OCI-LY3 (cell line): Measurements from ENCODE around the gene VPS35L.

Source experiments
- H2AFZ ChIP-seq: fragments of 200-600, 300-600 bp; shearing (Covaris generic); 2 replicates; pipeline ENCODE4 v1.6.0; 2014; ENCODE audit warnings: antibody characterized with exemption, low read depth, low read length
- H3K27ac ChIP-seq: fragments of 200-600, 300-600 bp; sonication (generic); 2 replicates; pipeline ENCODE4 v1.5.1; 2014; ENCODE audit warnings: mild to moderate bottlenecking, low read length, moderate library complexity, mixed read lengths
- H3K27me3 ChIP-seq: fragments of 200-600, 300-600 bp; sonication (generic); 2 replicates; pipeline ENCODE4 v1.6.1; 2014; ENCODE audit warnings: low read depth, low read length, mixed read lengths
- H3K36me3 ChIP-seq: fragments of 200-600, 300-600 bp; sonication (generic); replicated peaks from 2 replicates; pipeline ENCODE3; 2014; ENCODE audit warnings: low read depth, low read length, mixed read lengths
- H3K4me1 ChIP-seq: fragments of 300-600, 200-600 bp; sonication (generic); 2 replicates; pipeline ENCODE4 v1.6.1; 2014; ENCODE audit warnings: low read length, mixed read lengths
- H3K4me2 ChIP-seq: fragments of 200-600, 300-600 bp; sonication (generic); 2 replicates; pipeline ENCODE4 v1.6.1; 2014; ENCODE audit warnings: low read length, mixed read lengths
- H3K4me3 ChIP-seq: fragments of 300-600, 200-600 bp; sonication (generic); 2 replicates; pipeline ENCODE4 v1.5.1; 2014; ENCODE audit warnings: antibody characterized with exemption, mild to moderate bottlenecking, low read length, moderate library complexity
- H3K79me2 ChIP-seq: fragments of 300-600, 200-600 bp; shearing (Covaris generic); 2 replicates; pipeline ENCODE4 v1.6.1; 2014; ENCODE audit warnings: mild to moderate bottlenecking, low read length, mixed read lengths
- H3K9ac ChIP-seq: fragments of 300-600, 200-600 bp; shearing (Covaris generic); 2 replicates; pipeline ENCODE4 v1.6.0; 2014; ENCODE audit warnings: mild to moderate bottlenecking, low read length, moderate library complexity
- H3K9me3 ChIP-seq: fragments of 200-600, 300-600 bp; shearing (Covaris generic); 2 replicates; pipeline ENCODE4 v1.6.1; 2014; ENCODE audit warnings: low read length, mixed read lengths; ENCODE audit not compliant: insufficient read depth
- H4K20me1 ChIP-seq: fragments of 200-600, 300-600 bp; sonication (generic); 2 replicates; pipeline ENCODE4 v1.6.1; 2016; ENCODE audit warnings: low read length, mixed read lengths; ENCODE audit not compliant: insufficient read depth
- CTCF ChIP-seq: fragments of 200-600, 300-600 bp; sonication (generic); IDR thresholded peaks from 2 replicates; pipeline ENCODE4 v1.5.1; 2014; ENCODE audit warnings: antibody characterized with exemption, low read length, low read depth
- EZH2phosphoT487 ChIP-seq: fragments of 200-600 bp; shearing (Covaris generic); IDR thresholded peaks from 2 replicates; pipeline ENCODE4 v1.6.1; 2018; ENCODE audit warnings: antibody characterized with exemption, mixed run types, low read depth

VPS35L gene

GRCh38 chr16:19583665-19584300, 28.3 kb downstream of the VPS35L start:
- Histone ChIP-seq H3K36me3 (peaks cover 33% of the 10 kb centered on the region), H3K27ac (no peak overlapping the region)

GRCh38 chr16:19588661-19589060, 33.2 kb downstream of the VPS35L start:
- Histone ChIP-seq H3K4me1 (peaks cover 5% of the 10 kb centered on the region), H3K36me3 (peaks cover 14% of the 10 kb centered on the region), H2AFZ (no peak overlapping the region)

More at GRCh38 chr16:19583665-19584300, 28.3 kb downstream of the VPS35L start:
- no peak overlapping the region for H3K4me2 ChIP-seq
- no peaks in the 10 kb centered on the region for H3K9me3 ChIP-seq
- no peaks in the 10 kb centered on the region for H3K79me2 ChIP-seq
- H3K27me3 ChIP-seq = no peaks in the 10 kb centered on the region
- no peak overlapping the region for H2AFZ ChIP-seq
- H3K9ac ChIP-seq = no peak overlapping the region
- H3K4me3 ChIP-seq = no peak overlapping the region
- no peaks in the 10 kb centered on the region for H4K20me1 ChIP-seq
- peaks cover 5% of the 10 kb centered on the region for H3K4me1 ChIP-seq
- TF ChIP-seq EZH2phosphoT487 (no peak), CTCF (peak; percentile 87)

GRCh38 chr16:19589106-19589505, 33.6 kb downstream of the VPS35L start:
- H3K79me2 ChIP-seq = no peaks in the 10 kb centered on the region
- H2AFZ ChIP-seq = no peak overlapping the region
- H3K4me1 ChIP-seq = peaks cover under 1% of the 10 kb centered on the region
- no peaks in the 10 kb centered on the region for H3K9me3 ChIP-seq
- no peak overlapping the region for H3K27ac ChIP-seq
- no peaks in the 10 kb centered on the region for H4K20me1 ChIP-seq
- no peaks in the 10 kb centered on the region for H3K27me3 ChIP-seq
- peaks cover 14% of the 10 kb centered on the region for H3K36me3 ChIP-seq
- no peak for TF ChIP-seq EZH2phosphoT487
- TF ChIP-seq CTCF = no peak
- H3K4me2 ChIP-seq = no peak overlapping the region
- no peak overlapping the region for H3K4me3 ChIP-seq
- H3K9ac ChIP-seq = no peak overlapping the region

More at GRCh38 chr16:19588661-19589060, 33.2 kb downstream of the VPS35L start:
- no peak overlapping the region for H3K27ac ChIP-seq
- no peaks in the 10 kb centered on the region for H3K9me3 ChIP-seq
- H4K20me1 ChIP-seq = no peaks in the 10 kb centered on the region
- H3K9ac ChIP-seq = no peak overlapping the region
- TF ChIP-seq CTCF (no peak), EZH2phosphoT487 (no peak)
- H3K4me2 ChIP-seq = no peak overlapping the region
- no peaks in the 10 kb centered on the region for H3K27me3 ChIP-seq
- H3K4me3 ChIP-seq = no peak overlapping the region
- H3K79me2 ChIP-seq = no peaks in the 10 kb centered on the region

- no peaks in the 10 kb centered on the region for H4K20me1 ChIP-seq
- H3K4me1 ChIP-seq = no peaks in the 10 kb centered on the region
- TF ChIP-seq EZH2phosphoT487 (no peak), CTCF (no peak)
- H3K9me3 ChIP-seq = no peaks in the 10 kb centered on the region
- H3K36me3 ChIP-seq = peaks cover 10% of the 10 kb centered on the region
- no peak overlapping the region for H2AFZ ChIP-seq
- no peak overlapping the region for H3K4me2 ChIP-seq
- no peaks in the 10 kb centered on the region for H3K79me2 ChIP-seq
- no peak overlapping the region for H3K4me3 ChIP-seq
- H3K9ac ChIP-seq = no peak overlapping the region
- no peak overlapping the region for H3K27ac ChIP-seq
- no peaks in the 10 kb centered on the region for H3K27me3 ChIP-seq
Observed at GRCh38 chr16:19589771-19590302, 34.3 kb downstream of the VPS35L start.
